NCI-H2171 (cell line): ENCODE results near the gene OR10P1.
A peak's percentile ranks its signal among the peaks of the same experiment; 100 is the strongest.

Experiments
- DNase-seq: peaks from one replicate; lab custom pipeline; 2025; lab: John Stamatoyannopoulos, UW

Gene OR10P1

DNA sequence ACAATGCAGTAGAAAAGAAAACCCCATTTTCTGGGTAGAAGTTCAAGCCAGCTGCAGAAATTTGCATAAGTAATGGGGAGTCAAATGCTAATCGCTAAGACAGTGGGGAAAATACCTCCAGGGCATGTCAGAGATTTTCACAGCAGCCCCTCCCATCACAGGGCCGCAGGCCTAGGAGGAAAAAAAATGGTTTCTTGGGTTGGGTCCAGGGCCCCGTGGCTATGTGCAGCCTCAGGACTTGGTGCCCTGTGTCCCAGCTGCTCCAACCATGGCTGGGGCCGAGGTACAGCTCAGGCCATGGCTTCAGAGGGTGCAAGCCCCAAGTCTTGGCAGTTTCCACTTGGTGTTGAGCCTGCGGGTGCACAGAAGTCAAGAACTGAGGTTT, 14.6 kb downstream of the OR10P1 start:
- DNase-seq = no peak

DNA sequence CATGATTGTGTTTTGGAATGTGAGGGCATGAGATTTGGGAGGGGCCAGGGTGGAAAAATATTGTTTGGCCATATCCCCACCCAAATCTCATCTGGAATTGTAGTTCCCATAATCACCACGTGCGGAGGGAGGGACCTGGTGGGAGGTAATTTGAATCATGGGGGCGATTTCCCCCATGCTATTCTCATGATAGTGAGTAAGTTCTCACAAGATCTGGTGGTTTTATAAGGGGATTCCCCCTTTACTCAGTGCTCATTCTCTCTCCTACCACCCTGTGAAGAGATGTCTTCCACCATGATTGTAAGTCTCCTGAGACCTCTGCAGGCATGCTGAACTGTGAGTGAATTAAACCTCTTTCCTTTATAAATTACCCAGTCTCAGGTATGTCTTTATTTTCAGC, 15.7 kb downstream of the OR10P1 start:
- no peak for DNase-seq

DNA sequence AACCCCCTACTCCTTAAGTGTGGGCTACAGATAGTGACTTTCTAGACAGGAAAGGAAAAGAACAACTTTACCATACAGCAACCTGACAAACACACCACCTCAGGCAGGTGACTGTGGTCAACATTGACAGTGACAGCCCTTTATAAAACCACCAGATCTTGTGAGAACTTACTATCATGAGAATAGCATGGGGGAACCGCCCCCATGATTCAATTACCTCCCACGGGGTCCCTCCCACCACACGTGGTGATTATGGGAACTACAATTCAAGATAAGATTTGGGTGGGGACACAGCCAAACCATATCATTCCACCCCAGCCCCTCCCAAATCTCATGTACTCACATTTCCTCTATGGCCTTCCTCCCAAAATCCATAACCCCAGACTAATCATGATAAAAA, 16.3 kb downstream of the OR10P1 start:
- DNase-seq = no peak

DNA sequence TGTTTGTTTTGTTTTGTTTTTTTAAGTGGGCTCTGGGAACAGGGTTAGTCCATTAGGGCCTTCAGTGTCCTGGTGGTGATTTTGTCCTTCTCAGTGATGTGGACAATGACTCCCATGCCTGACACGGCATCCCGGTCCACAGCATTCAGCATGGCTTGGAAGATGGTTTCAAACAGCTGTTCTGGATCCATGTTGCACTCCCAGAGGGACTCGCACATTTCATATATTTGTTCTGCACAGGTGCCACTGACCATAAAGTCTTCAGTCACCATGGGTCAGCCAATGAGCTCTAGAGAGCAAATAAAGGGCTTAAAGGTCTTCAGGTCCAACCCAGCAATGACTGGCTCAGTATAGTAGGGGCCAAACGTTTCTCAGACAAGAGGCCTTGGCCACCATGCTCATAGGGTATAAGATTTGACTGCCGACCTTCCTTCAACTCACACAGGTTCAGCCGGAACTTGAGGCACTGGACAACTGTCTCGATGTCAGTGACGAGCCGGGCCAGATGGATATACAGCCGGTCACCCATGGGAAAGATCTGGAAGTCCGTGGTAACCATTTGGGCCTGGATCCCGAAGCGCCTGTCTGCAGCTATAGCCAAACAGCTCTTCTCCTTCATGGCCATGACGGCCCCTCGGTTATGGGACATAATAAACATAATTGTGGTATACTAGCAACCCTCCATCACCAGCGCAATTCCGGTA, 18.0 kb downstream of the OR10P1 start:
- DNase-seq = no peak

DNA sequence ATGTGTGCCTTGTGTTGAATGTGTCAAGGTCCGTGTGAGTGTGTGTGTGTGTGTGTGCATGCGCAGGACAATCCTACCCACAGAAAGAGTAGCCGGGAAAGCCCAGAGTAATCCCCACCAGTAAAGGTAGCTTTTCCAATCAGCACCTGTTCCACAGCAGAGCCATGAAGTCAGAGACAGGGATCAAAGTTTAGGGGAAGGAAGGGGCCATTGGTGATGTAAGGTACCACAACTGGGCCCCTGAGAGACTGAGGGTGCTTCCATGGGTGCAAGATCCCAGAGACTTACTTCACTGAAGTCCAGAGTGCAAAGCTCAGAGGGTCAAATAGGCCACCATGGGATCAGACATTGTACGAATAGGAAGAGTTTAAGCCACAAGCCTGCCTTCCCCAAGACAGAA, 20.5 kb downstream of the OR10P1 start:
- DNase-seq = no peak

DNA sequence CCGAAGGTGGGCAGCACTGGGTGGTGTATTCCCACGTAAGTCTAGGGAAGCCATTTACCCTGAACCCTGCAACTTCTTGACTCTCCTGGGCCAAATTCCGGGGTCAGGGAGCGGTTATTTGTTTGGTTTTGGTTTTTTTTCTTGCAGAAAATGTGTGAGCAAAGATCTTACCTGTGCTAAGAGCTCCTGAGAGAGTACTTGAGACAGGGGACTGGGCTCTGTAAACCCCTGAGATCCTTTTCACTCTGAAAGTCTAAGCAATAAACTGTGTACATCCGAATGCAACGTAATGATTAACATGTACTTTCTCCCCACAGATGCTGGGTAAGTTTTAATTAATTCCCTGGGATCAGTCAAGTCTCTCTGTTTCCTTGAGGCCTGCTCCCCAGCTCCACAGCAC, 21.5 kb downstream of the OR10P1 start:
- DNase-seq = no peak

DNA sequence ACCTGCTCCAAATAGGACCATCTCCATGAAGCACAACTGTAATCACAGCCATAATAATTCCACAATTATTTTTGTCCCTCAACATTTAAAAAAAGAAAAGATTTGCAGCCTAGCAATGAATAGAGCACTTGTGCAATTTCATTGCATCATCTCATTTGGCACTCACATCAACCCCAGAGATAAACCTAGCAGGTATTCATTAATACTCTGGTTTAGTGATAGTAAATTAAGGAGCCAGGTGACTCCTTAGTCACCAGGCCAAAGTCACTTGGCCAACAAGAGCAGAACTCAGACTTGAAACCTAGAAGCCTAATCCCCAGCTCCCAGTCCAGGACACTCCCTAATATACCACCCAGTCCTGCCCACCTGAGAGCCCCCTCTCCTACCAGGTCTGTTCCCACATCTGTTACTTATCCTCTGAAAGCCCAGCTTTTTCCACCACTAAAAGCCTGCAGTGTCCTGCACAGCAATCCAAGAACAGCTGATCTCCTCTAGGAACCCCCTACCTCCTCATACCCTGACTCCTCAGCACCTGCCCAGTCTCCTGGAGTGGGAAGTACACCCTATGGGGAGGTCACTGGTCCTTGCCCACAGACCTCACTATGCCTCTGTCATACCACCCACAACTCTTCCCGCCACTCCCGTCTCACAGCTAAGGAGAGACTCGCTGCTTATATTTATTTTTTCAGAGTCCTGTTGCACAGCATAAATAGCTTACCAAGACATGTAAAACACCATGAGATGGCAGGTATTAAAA, 22.1 kb downstream of the OR10P1 start:
- DNase-seq = no peak

DNA sequence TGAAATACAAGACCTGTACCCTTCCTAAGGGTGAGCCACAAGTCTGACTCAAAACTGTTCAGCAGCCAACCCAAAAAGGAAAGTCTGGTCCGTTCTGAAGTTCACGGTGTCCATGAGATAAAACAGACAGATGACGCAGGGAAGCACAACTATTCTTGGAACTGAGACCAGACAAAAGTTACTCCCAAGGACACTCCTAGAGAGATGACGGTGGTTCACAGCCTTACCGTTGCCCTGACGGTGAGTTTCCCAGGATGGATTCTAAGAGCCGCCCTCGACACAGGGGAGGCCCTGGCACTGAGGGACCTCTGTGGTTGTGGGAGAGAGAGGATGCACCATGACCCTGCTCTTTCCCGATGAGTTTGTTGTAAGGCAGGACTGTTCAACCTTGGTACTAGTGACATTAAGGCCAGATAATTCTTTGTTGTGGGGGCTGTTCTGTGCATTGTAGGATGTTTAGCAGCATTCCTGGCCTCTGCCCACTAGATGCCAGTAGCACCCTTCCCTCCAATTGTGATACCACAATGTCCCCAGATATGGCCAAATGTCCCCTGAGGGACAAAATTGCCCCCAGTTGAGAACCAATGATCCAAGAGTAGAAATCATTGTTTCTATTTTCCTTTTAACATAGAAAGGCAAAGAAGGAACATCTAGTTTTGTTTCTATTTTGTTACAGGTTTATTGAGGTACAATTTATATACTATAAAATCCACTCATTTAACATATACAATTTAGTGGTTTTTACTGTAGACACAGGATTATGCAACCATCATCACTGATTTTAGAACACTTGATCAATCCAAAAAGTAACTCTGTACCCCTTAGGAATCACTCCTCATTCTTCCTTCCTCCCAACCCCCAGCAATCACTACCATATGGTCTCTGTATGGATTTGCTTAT, 23.0 kb downstream of the OR10P1 start:
- DNase-seq = no peak

DNA sequence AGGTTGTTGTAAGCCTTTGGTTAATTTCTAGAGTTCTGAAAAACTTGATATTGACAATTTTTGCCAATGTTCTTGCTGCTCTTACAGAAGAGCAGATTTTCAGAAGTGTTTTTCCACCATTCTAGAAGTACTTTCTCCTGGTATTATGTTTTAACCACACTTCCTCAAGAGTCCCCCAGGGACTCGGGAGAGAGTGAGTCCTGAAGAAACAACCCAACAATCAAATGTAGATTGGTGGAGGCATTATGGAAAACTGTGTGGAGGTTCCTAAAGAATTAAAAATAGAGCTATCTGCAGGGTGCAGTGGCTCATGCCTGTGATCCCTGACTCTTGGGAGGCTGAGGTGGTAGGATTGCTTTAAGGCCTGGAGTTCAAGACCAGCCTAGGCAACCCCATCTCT, 26.7 kb downstream of the OR10P1 start:
- DNase-seq = no peak

DNA sequence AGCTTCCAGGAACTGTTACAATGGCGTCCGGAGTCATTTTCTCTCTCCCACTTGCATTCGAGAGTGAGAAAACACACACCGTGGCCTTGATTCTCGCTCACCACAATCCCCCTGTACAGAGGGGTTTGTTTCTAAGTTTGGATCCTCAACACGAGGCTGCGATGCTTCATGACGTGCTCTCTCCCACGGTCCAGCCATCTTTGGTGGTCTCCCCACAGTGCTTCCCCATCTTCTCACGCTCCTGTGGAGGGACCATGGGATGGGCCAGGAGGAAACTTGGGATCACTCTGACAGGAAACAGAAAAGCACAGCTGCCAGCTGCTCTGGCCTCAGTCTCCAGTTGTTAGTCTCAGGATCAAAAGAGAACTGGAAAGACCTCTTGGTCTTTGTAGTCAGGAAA, 28.1 kb downstream of the OR10P1 start:
- DNase-seq = no peak

DNA sequence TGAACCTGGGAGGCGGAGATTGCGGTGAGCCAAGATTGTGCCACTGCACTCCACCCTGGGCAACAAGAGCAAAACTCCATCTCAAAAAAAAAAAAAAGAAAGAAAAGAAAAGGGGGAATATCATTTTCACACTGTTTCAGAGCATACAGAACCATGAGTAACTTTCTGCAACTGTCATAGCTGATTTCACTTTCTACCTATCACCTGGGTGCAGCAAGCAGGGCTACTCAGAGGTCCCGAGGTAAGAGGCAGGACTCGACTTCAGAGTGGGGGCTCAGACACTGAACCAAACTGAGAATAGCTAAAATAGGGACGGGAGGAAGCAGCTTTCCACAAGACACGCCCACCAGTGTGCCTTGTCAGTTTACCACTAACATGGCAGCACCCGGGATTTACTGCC, 29.8 kb downstream of the OR10P1 start:
- DNase-seq = no peak

DNA sequence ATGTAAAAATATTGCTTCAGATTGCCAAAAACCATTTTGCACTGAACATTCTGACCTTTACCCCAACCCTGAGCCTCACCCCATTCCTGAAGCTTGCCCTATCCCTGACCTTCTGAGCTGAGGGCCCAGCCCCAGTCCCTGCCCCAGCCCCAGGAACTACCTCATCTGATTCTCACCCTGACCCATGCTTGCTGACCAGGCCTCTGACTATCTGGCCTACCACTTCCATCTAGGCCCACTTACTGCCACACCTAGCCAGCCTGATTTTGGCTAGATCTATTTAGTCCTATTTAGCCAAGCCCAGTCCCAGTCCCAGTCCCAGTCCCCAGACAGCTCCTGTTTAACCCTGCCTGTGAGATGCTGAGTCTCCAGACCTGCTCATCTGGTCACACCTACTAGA, 33.6 kb downstream of the OR10P1 start:
- no peak for DNase-seq

DNA sequence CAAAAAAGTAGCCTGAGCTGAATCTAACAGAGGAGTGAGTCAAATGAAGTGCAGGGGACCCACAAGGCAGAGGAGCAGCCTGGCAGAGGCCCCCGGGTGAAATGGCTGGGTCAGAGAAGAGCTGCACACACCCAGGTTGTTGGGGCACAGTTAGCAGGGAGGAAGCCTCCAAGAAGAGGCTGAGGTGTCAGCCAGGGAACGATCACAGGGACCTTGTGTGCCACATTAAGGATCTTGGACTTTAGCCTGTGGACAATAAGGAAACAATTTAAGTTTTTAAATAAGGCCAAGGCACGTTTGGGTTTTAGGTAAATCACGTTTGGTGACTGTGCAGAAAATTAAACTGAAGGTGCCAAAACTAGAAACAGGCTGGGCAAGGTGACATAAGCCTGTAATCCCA, 35.1 kb downstream of the OR10P1 start:
- no peak for DNase-seq

DNA sequence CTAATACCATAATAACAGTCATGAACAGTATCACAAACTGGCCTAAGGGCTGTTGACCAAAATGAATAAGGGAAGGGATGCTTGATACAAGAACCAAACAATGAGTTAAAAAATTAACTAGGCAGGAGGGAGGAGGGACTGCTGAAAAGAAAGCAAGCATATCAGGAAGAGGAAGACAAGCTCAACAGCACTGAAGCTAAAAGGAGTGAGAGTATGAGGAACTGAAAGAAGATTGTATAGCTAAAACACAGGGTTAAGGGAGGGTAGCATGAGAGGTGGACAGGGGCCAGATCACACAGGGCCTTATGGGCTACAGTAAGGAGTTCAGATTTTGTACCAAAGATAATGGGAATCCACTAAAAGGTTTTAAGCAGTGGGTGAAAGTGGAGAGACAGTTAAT, 36.9 kb downstream of the OR10P1 start:
- no peak for DNase-seq

DNA sequence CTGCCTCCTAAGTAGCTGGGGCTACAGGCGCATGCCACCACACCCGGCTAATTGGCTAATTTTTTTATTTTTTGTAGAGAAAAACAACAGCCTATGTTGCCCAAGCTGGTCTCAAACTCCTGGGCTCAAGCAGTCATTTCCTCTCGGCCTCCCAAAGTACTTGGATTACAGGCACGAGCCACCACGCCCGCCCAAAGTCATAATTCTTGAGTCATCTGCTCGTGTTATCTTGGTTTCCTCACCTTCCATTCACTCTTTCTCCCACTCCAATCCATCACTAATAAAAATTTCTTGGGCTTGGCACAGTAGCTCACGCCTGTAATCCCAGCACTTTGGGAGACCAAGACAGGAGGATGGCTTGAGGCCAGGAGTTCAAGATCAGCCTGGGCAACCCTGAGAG, 39.0 kb downstream of the OR10P1 start:
- no peak for DNase-seq

DNA sequence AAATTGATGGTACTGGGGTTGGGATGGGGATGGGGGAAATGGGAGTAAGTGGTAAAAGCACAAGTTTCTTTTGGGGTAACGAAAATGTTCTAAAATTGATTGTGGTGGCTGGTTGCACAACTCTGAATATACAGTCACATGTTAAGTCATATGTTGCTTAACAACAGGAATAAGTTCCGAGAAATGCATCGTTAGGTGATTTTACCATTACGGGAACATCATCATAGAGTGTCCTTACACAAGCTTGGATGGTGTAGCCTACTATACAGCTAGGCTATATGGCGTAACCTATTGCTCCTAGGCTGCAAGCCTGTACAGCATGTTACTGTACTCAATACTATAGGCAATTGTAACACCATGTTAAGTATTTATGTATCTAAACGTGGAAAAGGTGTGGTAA, 40.0 kb downstream of the OR10P1 start:
- DNase-seq = no peak

DNA sequence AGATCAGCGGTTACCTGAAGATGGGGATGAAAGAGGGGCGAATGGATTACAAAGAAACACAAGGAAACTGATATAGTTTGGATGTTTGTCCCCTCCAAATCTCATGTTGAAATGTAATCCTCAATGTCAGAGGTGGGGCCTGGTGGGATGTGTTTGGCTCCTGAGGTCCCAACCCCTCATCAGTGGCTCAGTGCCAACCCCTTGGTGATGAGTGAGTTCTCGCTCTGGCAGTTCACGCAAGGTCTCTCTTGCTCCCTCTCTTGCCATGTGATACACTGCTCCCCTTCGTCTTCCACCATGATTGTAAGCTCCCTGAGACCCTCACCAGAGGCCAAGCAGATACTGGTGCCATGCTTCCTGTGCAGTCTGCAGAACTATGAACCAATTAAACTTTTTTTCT, 43.0 kb downstream of the OR10P1 start:
- no peak for DNase-seq

DNA sequence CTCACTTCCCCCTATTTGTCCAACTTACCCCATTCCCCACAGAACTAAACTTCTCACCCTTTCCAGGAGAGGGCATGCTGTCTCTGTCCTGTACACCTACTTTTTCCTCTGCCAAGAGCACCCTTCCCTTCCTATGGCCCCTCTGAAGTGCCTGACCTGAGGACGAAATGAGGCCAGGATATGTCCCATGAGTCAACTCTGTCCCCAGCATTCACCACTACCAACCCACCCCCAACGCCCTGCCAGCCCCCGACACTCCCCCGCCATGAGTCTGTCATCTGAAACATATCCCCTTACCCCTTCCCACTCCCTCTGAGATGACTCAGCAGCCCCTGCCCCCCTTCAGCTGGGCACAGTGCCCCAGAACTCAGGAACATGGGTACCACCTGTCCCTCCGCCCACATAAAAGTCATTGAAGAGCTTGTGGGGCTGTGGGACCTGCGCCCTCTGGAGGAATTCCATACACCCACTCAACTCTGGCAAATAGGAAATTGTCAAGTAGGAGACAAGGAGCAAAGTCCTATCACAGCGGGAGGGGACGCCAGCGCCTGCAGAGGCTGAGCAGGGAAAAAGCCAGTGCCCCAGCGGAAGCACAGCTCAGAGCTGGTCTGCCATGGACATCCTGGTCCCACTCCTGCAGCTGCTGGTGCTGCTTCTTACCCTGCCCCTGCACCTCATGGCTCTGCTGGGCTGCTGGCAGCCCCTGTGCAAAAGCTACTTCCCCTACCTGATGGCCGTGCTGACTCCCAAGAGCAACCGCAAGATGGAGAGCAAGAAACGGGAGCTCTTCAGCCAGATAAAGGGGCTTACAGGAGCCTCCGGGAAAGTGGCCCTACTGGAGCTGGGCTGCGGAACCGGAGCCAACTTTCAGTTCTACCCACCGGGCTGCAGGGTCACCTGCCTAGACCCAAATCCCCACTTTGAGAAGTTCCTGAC, 44.7 kb downstream of the OR10P1 start:
- peak; percentile 14 for DNase-seq

DNA sequence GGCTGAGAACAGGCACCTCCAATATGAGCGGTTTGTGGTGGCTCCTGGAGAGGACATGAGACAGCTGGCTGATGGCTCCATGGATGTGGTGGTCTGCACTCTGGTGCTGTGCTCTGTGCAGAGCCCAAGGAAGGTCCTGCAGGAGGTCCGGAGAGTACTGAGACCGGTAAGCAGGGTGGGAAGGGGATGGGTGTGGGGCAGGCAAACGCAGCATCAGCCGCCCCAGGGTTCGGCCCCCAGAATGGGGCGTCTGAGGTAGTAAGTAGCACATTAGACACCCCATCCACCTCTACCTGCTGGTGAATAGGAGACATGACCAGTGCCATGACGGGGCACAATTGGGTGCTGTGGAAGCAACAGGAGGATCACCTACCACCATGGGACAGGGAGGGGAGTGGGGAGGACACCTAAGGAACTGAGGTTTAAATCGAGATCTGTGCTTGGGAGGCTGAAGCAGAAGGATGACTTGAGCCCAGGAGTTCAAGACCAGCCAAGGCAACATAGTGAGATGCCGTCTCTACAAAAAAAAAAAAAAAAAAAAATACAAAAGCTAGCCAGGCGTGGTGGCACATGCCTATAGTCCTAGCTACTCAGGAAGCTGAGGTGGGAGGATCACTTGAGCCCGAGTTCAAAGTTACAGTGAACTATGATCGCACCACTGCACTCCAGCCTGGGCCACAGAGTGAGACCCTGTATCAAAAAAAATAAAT, 45.5 kb downstream of the OR10P1 start:
- DNase-seq = no peak

DNA sequence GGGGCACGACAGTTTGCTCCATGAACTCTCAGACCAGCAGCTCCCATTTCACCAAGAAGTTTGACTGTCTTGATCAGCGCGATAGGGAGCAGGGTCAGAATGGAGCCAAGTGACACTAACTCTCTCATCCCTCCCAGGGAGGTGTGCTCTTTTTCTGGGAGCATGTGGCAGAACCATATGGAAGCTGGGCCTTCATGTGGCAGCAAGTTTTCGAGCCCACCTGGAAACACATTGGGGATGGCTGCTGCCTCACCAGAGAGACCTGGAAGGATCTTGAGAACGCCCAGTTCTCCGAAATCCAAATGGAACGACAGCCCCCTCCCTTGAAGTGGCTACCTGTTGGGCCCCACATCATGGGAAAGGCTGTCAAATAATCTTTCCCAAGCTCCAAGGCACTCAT, 47.0 kb downstream of the OR10P1 start:
- DNase-seq = no peak

DNA sequence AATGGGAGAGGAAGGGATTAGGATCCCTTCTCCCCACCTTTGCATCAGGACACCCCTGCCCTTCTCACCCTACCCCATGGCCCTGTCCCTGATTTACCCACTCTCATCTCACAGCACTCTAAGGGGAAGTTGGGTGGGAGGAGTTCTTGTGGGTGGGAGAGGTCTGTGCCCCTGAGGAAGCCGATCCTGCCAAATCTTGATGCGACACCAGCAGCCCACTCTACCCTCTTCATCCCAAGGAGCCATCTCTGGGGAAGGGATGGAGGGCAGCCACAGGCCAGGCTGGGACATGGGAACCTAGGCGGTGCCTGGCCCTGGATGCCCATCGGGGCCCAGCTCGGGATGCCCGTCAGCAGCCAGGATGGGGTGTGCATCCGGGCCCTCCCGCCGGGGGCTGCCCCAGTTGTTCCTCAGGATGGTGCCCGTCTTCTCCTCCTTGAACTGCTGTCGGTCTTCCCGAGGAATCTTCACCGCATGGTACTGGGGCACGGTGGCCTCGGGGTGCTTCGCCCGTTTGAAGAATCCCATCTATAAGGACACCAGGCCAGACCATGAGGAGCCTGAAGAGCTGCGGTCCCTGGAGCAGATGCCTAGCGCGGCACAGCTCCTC, 48.2 kb downstream of the OR10P1 start:
- DNase-seq = no peak
